Subcutaneous abdominal adipose tissue (tissue), 5 donors: ENCODE measurements around the gene PRUNE2.

Experiments
- H3K27ac ChIP-seq: one replicate; pipeline ENCODE4 v1.7.0; 2013; ENCODE audit warnings: low read depth, mild to moderate bottlenecking, inconsistent platforms, low read length, moderate library complexity
- H3K27me3 ChIP-seq, 5 donors: one replicate each; pipeline ENCODE4 v1.7.0; 2013; ENCODE audit warnings: low read length in 5 of 5, inconsistent platforms in 1 of 5; ENCODE audit not compliant: control insufficient read depth in 5 of 5, insufficient read depth in 4 of 5
- H3K36me3 ChIP-seq, 5 donors: one replicate each; pipeline ENCODE4 v1.7.0; 2013; ENCODE audit warnings: low read length in 5 of 5; ENCODE audit not compliant: control insufficient read depth in 5 of 5, insufficient read depth in 5 of 5
- H3K4me1 ChIP-seq, 5 donors: one replicate each; pipeline ENCODE4 v1.7.0; 2013; ENCODE audit warnings: low read length in 5 of 5, mild to moderate bottlenecking in 3 of 5, moderate library complexity in 1 of 5; ENCODE audit not compliant: control insufficient read depth in 5 of 5, insufficient read depth in 5 of 5
- H3K4me3 ChIP-seq, 5 donors: one replicate each; pipeline ENCODE4 v1.7.0; 2013; ENCODE audit warnings: low read length in 5 of 5, low read depth in 1 of 5
- H3K9ac ChIP-seq, 5 donors: one replicate each; pipeline ENCODE4 v1.7.0; 2013; ENCODE audit warnings: low read length in 5 of 5, mild to moderate bottlenecking in 4 of 5, moderate library complexity in 3 of 5
- H3K9me3 ChIP-seq, 5 donors: one replicate each; pipeline ENCODE4 v1.7.0; 2013; ENCODE audit warnings: low read length in 5 of 5; ENCODE audit not compliant: control insufficient read depth in 5 of 5
- donor health status: healthy.
- donor health status: healthy.
- donor health status: healthy.
- donor health status: healthy.
- donor health status: healthy.

PRUNE2 gene

GRCh38 chr9:76787677-76788076, 118.2 kb downstream of the PRUNE2 start:
- no peak overlapping the region for H3K9ac ChIP-seq
- no peak overlapping the region for H3K27ac ChIP-seq
- H3K36me3 ChIP-seq: no peaks in the 10 kb centered on the region
- no peaks in the 10 kb centered on the region for H3K27me3 ChIP-seq
- no peak overlapping the region for H3K4me3 ChIP-seq
- no peaks in the 10 kb centered on the region for H3K9me3 ChIP-seq
- H3K4me1 ChIP-seq: no peaks in the 10 kb centered on the region

GRCh38 chr9:76785501-76785900, 120.4 kb downstream of the PRUNE2 start:
- Histone ChIP-seq H3K9ac (no peak overlapping the region), H3K9me3 (no peaks in the 10 kb centered on the region), H3K36me3 (no peaks in the 10 kb centered on the region), H3K27me3 (no peaks in the 10 kb centered on the region), H3K4me1 (no peaks in the 10 kb centered on the region), H3K4me3 (no peak overlapping the region), H3K27ac (no peak overlapping the region)

- Histone ChIP-seq H3K27me3 (no peaks in the 10 kb centered on the region), H3K9me3 (no peaks in the 10 kb centered on the region), H3K4me3 (no peak overlapping the region), H3K36me3 (no peaks in the 10 kb centered on the region), H3K9ac (no peak overlapping the region), H3K27ac (no peak overlapping the region), H3K4me1 (no peaks in the 10 kb centered on the region)
Measured at GRCh38 chr9:76784881-76785280, 121.0 kb downstream of the PRUNE2 start.

- H3K27ac ChIP-seq: no peak overlapping the region
- no peaks in the 10 kb centered on the region for H3K36me3 ChIP-seq
- no peaks in the 10 kb centered on the region for H3K4me1 ChIP-seq
- H3K9me3 ChIP-seq: no peaks in the 10 kb centered on the region
- no peak overlapping the region for H3K4me3 ChIP-seq
- H3K9ac ChIP-seq: no peak overlapping the region
- H3K27me3 ChIP-seq: no peaks in the 10 kb centered on the region
Measured at GRCh38 chr9:76772686-76773445, 133.0 kb downstream of the PRUNE2 start.

GRCh38 chr9:76766126-76766525, 139.8 kb downstream of the PRUNE2 start:
- Histone ChIP-seq H3K27ac (no peak overlapping the region), H3K36me3 (no peaks in the 10 kb centered on the region), H3K4me1 (peaks cover 0 to 5% (median 0%) of the 10 kb centered on the region in 5 donors), H3K27me3 (no peaks in the 10 kb centered on the region), H3K4me3 (no peak overlapping the region), H3K9ac (no peak overlapping the region), H3K9me3 (no peaks in the 10 kb centered on the region)

- Histone ChIP-seq H3K4me1 (peaks cover 0 to 5% (median 0%) of the 10 kb centered on the region in 5 donors), H3K9ac (no peak within 1 kb of the TSS), H3K27me3 (no peaks in the 10 kb centered on the region), H3K36me3 (no peaks in the 10 kb centered on the region), H3K27ac (no peak within 1 kb of the TSS), H3K9me3 (no peaks in the 10 kb centered on the region), H3K4me3 (no peak within 1 kb of the TSS)
Measured at GRCh38 chr9:76764138-76764537, 141.8 kb downstream of the PRUNE2 start, which contains the start of gene PCA3. PCA3 (plus strand) TSS chr9:76764438.

- Histone ChIP-seq H3K36me3 (no peaks in the 10 kb centered on the region), H3K9me3 (no peaks in the 10 kb centered on the region), H3K4me3 (no peak overlapping the region), H3K27me3 (no peaks in the 10 kb centered on the region), H3K27ac (no peak overlapping the region), H3K4me1 (peaks cover 0 to 5% (median 0%) of the 10 kb centered on the region in 5 donors), H3K9ac (no peak overlapping the region)
Measured at GRCh38 chr9:76761448-76761847, 144.5 kb downstream of the PRUNE2 start.

- Histone ChIP-seq H3K36me3 (no peaks in the 10 kb centered on the region), H3K4me3 (no peak overlapping the region), H3K27ac (no peak overlapping the region), H3K27me3 (no peaks in the 10 kb centered on the region), H3K9me3 (no peaks in the 10 kb centered on the region), H3K9ac (no peak overlapping the region), H3K4me1 (peaks cover 0 to 8% (median 0%) of the 10 kb centered on the region in 5 donors)
Measured at GRCh38 chr9:76759732-76760131, 146.2 kb downstream of the PRUNE2 start.

- Histone ChIP-seq H3K9ac (no peak overlapping the region), H3K36me3 (no peaks in the 10 kb centered on the region), H3K4me3 (no peak overlapping the region), H3K27me3 (no peaks in the 10 kb centered on the region), H3K27ac (no peak overlapping the region), H3K4me1 (peaks cover 0 to 8% (median 0%) of the 10 kb centered on the region in 5 donors), H3K9me3 (no peaks in the 10 kb centered on the region)
Measured at GRCh38 chr9:76758476-76758875, 147.4 kb downstream of the PRUNE2 start.

- no peak overlapping the region for H3K4me3 ChIP-seq
- no peaks in the 10 kb centered on the region for H3K36me3 ChIP-seq
- no peak overlapping the region for H3K27ac ChIP-seq
- no peaks in the 10 kb centered on the region for H3K27me3 ChIP-seq
- H3K9ac ChIP-seq: no peak overlapping the region
- no peaks in the 10 kb centered on the region for H3K9me3 ChIP-seq
- peaks cover 0 to 8% (median 0%) of the 10 kb centered on the region in 5 donors for H3K4me1 ChIP-seq
Measured at GRCh38 chr9:76756941-76757673, 148.8 kb downstream of the PRUNE2 start.
